Mesenchymal stem cell (in vitro differentiated cells and primary cell): ENCODE measurements around the gene GATB. TPM values are rescaled to one million over a fixed set of nuclear protein-coding genes. Genes with fewer than 3 reads are reported as not detected.
A peak's percentile ranks its signal among the peaks of the same experiment; 100 is the strongest.

Experiments
- DNase-seq: peaks from one replicate; pipeline ENCODE4 v3.0.0-alpha.2; 2013
- H2AFZ ChIP-seq: one replicate; pipeline ENCODE4 v1.6.1; 2013; ENCODE audit warnings: low read depth, mild to moderate bottlenecking, control low read depth, inconsistent platforms, low read length, moderate library complexity
- H2AK5ac ChIP-seq: 2 replicates; pipeline ENCODE4 v1.6.1; 2013; ENCODE audit warnings: low read length, moderate library complexity, mild to moderate bottlenecking, inconsistent platforms; ENCODE audit not compliant: severe bottlenecking
- H2BK120ac ChIP-seq: one replicate; pipeline ENCODE4 v1.6.1; 2013; ENCODE audit warnings: low read depth, mild to moderate bottlenecking, inconsistent platforms, low read length, moderate library complexity
- H2BK12ac ChIP-seq, 2 experiments: one replicate each; pipeline ENCODE4 v1.6.1; 2013; ENCODE audit warnings: inconsistent platforms in 2 of 2, low read length in 2 of 2, mild to moderate bottlenecking in 2 of 2, moderate library complexity in 2 of 2, control low read depth in 1 of 2
- H2BK15ac ChIP-seq: one replicate; pipeline ENCODE4 v1.6.1; 2013; ENCODE audit warnings: mild to moderate bottlenecking, low read depth, inconsistent platforms; ENCODE audit not compliant: poor library complexity, severe bottlenecking
- H2BK5ac ChIP-seq: 2 replicates; pipeline ENCODE4 v1.6.1; 2013; ENCODE audit warnings: low read depth, mild to moderate bottlenecking, low read length, control low read depth, inconsistent platforms; ENCODE audit not compliant: poor library complexity, severe bottlenecking
- H3K14ac ChIP-seq, 2 experiments: one replicate each; pipeline ENCODE4 v1.6.1; 2013; ENCODE audit warnings: inconsistent platforms in 2 of 2, low read length in 2 of 2, control low read depth in 1 of 2, mild to moderate bottlenecking in 1 of 2, moderate library complexity in 1 of 2
- H3K18ac ChIP-seq, 2 experiments: one replicate each; pipeline ENCODE4 v1.6.1; 2013; ENCODE audit warnings: inconsistent platforms in 2 of 2, low read length in 2 of 2, control low read depth in 1 of 2, low read depth in 1 of 2, mild to moderate bottlenecking in 1 of 2
- H3K23ac ChIP-seq, 2 experiments: one replicate each; pipeline ENCODE4 v1.6.1; 2013; ENCODE audit warnings: inconsistent platforms in 2 of 2, low read length in 2 of 2, mild to moderate bottlenecking in 2 of 2, moderate library complexity in 2 of 2, control low read depth in 1 of 2
- H3K27ac ChIP-seq: 2 replicates; pipeline ENCODE4 v1.5.1; 2013; ENCODE audit warnings: mild to moderate bottlenecking, moderate library complexity, low read length, control low read depth, inconsistent platforms; ENCODE audit not compliant: poor library complexity, severe bottlenecking
- H3K27me3 ChIP-seq, 2 experiments: 2 replicates each; pipeline versions ENCODE4 v1.6.1 to v1.7.0; 2013; ENCODE audit warnings: low read length in 2 of 2, mild to moderate bottlenecking in 2 of 2, moderate library complexity in 2 of 2, control low read depth in 1 of 2, inconsistent platforms in 1 of 2; ENCODE audit not compliant: control insufficient read depth in 1 of 2, insufficient read depth in 1 of 2
- H3K36me3 ChIP-seq, 2 experiments: 2 replicates each; pipeline versions ENCODE4 v1.6.1 to v1.7.0; 2013; ENCODE audit warnings: low read length in 2 of 2, control low read depth in 1 of 2, inconsistent platforms in 1 of 2, low read depth in 1 of 2, mild to moderate bottlenecking in 1 of 2; ENCODE audit not compliant: insufficient read depth in 2 of 2, control insufficient read depth in 1 of 2
- H3K4ac ChIP-seq, 2 experiments: one replicate each; pipeline ENCODE4 v1.6.1; 2013; ENCODE audit warnings: inconsistent platforms in 2 of 2, low read length in 2 of 2, mild to moderate bottlenecking in 2 of 2, moderate library complexity in 2 of 2, control low read depth in 1 of 2, low read depth in 1 of 2
- H3K4me1 ChIP-seq: 2 replicates; pipeline ENCODE4 v1.6.1; 2013; ENCODE audit warnings: low read depth, low read length, control low read depth; ENCODE audit not compliant: control insufficient read depth, insufficient read depth
- H3K4me2 ChIP-seq: 2 replicates; pipeline ENCODE4 v1.6.1; 2013; ENCODE audit warnings: low read length, mild to moderate bottlenecking, inconsistent platforms; ENCODE audit not compliant: poor library complexity, severe bottlenecking
- H3K4me3 ChIP-seq, 2 experiments: 2 replicates each; pipeline versions ENCODE4 v1.5.1 to v1.7.0; 2013; ENCODE audit warnings: low read length in 2 of 2, mild to moderate bottlenecking in 2 of 2, control low read depth in 1 of 2, low read depth in 1 of 2; ENCODE audit not compliant: insufficient read depth in 1 of 2
- H3K79me1 ChIP-seq: replicated peaks from 2 replicates; pipeline ENCODE4 v1.6.1; 2013; ENCODE audit warnings: mild to moderate bottlenecking, control low read depth, low read length, inconsistent platforms; ENCODE audit not compliant: poor library complexity, severe bottlenecking
- H3K9ac ChIP-seq: 2 replicates; pipeline ENCODE4 v1.7.0; 2013; ENCODE audit warnings: mild to moderate bottlenecking, low read length, moderate library complexity
- H3K9me3 ChIP-seq: 2 replicates; pipeline ENCODE4 v1.7.0; 2013; ENCODE audit warnings: mild to moderate bottlenecking, low read length; ENCODE audit not compliant: control insufficient read depth
- H4K8ac ChIP-seq: one replicate; pipeline ENCODE4 v1.6.1; 2013; ENCODE audit warnings: inconsistent platforms, mild to moderate bottlenecking, low read length, moderate library complexity
- H4K91ac ChIP-seq: one replicate; pipeline ENCODE4 v1.6.1; 2013; ENCODE audit warnings: mild to moderate bottlenecking, low read length, inconsistent platforms
- WGBS: methylation state at CpG from one replicate; pipeline ENCODE4 v1.1.7; 2013; ENCODE audit warnings: mixed read lengths; 5-methylcytosine and 5-hydroxymethylcytosine counted together
- polyA plus RNA-seq, 2 experiments: library from polyadenylated mRNA; stranded (reverse); fragments of 200-250 nt; gene quantifications; one replicate each; pipeline ENCODE4 v1.2.3, GENCODE V29; 2013

The GATB gene
- 12.0 TPM for polyA plus RNA-seq (2013, experiment 1 of 2)
- 11.8 TPM for polyA plus RNA-seq (2013, experiment 2 of 2)

- Histone ChIP-seq H3K4me1 (no peaks in the 10 kb centered on the region), H3K4ac (peak within 1 kb of the TSS; percentile 79 to 87), H4K91ac (peak within 1 kb of the TSS; percentile 9), H3K36me3 (peaks cover 0 to 21% of the 10 kb centered on the region in 2 experiments), H3K27me3 (peaks cover 0 to 8% of the 10 kb centered on the region in 2 experiments), H4K8ac (peak within 1 kb of the TSS; percentile 98), H3K4me3 (peak within 1 kb of the TSS; percentile 73 to 98), H2AFZ (peak within 1 kb of the TSS; percentile 99), H3K27ac (peak within 1 kb of the TSS; percentile 11), H3K18ac (peak within 1 kb of the TSS; percentile 64 to 83), H2BK15ac (no peak within 1 kb of the TSS), H3K14ac (peak within 1 kb of the TSS in 1 of 2 experiments; percentile 70), H2BK12ac (no peak within 1 kb of the TSS), H2BK120ac (peak within 1 kb of the TSS; percentile 71), H3K9me3 (no peaks in the 10 kb centered on the region), H3K23ac (no peak within 1 kb of the TSS), H3K4me2 (peak within 1 kb of the TSS; percentile 96), H3K9ac (peak within 1 kb of the TSS; percentile 99), H3K79me1 (peaks cover 9% of the 10 kb centered on the region), H2BK5ac (peak within 1 kb of the TSS; percentile 46), H2AK5ac (peak within 1 kb of the TSS; percentile 26)
- peak; percentile 98 for DNase-seq
- 10% methylated on average over 31 of the region's 35 CpGs for WGBS
Observed at GRCh38 chr4:151760712-151761661, at the start of gene GATB. GATB (minus strand) TSS chr4:151761007; CDS start chr4:151760982, 25 bp downstream.

GRCh38 chr4:151810476-151810875 lies 49.7 kb upstream of the GATB start:
- Histone ChIP-seq H2AFZ (peak overlapping the region; percentile 39), H3K18ac (no peak overlapping the region), H3K4ac (no peak overlapping the region), H3K4me2 (no peak overlapping the region), H3K4me1 (peaks cover 11% of the 10 kb centered on the region), H3K36me3 (no peaks in the 10 kb centered on the region), H3K27ac (no peak overlapping the region), H3K79me1 (no peaks in the 10 kb centered on the region), H4K91ac (no peak overlapping the region), H3K27me3 (no peaks in the 10 kb centered on the region), H2BK120ac (no peak overlapping the region), H2AK5ac (no peak overlapping the region), H3K9me3 (peaks cover 4% of the 10 kb centered on the region), H3K4me3 (no peak overlapping the region), H2BK12ac (no peak overlapping the region), H2BK5ac (no peak overlapping the region), H4K8ac (no peak overlapping the region), H3K9ac (no peak overlapping the region), H2BK15ac (no peak overlapping the region), H3K23ac (no peak overlapping the region), H3K14ac (peak overlapping the region in 1 of 2 experiments; percentile 27)
- WGBS: 77% methylated on average over 4 of the region's 4 CpGs
- DNase-seq: no peak

GRCh38 chr4:151809716-151810115 lies 48.9 kb upstream of the GATB start:
- Histone ChIP-seq H3K4me3 (no peak overlapping the region), H3K4me2 (no peak overlapping the region), H3K4ac (no peak overlapping the region), H3K14ac (no peak overlapping the region), H3K27me3 (no peaks in the 10 kb centered on the region), H2BK5ac (no peak overlapping the region), H4K8ac (no peak overlapping the region), H3K18ac (no peak overlapping the region), H4K91ac (peak overlapping the region; percentile 39), H3K4me1 (peaks cover 11% of the 10 kb centered on the region), H3K23ac (no peak overlapping the region), H3K27ac (no peak overlapping the region), H3K9me3 (peaks cover 4% of the 10 kb centered on the region), H2BK15ac (no peak overlapping the region), H3K36me3 (no peaks in the 10 kb centered on the region), H2AFZ (no peak overlapping the region), H3K79me1 (no peaks in the 10 kb centered on the region), H2AK5ac (no peak overlapping the region), H2BK120ac (no peak overlapping the region), H3K9ac (no peak overlapping the region), H2BK12ac (no peak overlapping the region)
- DNase-seq: no peak
- 90% methylated on average over 6 of the region's 6 CpGs for WGBS

- no peak overlapping the region for H2BK120ac ChIP-seq
- H2BK12ac ChIP-seq: peak overlapping the region in 1 of 2 experiments; percentile 42
- no peak overlapping the region for H4K8ac ChIP-seq
- no peak overlapping the region for H4K91ac ChIP-seq
- H3K27me3 ChIP-seq: no peaks in the 10 kb centered on the region
- peak overlapping the region; percentile 7 for H2AK5ac ChIP-seq
- DNase-seq: no peak
- peak overlapping the region in 1 of 2 experiments; percentile 7 for H3K4ac ChIP-seq
- WGBS: 97% methylated on average over 4 of the region's 4 CpGs
- no peak overlapping the region for H3K23ac ChIP-seq
- H3K9me3 ChIP-seq: peaks cover 4% of the 10 kb centered on the region
- H3K4me2 ChIP-seq: no peak overlapping the region
- H3K18ac ChIP-seq: peak overlapping the region in 1 of 2 experiments; percentile 48
- H3K9ac ChIP-seq: no peak overlapping the region
- H3K4me3 ChIP-seq: no peak overlapping the region
- no peak overlapping the region for H2AFZ ChIP-seq
- peaks cover 11% of the 10 kb centered on the region for H3K4me1 ChIP-seq
- H3K79me1 ChIP-seq: no peaks in the 10 kb centered on the region
- no peak overlapping the region for H3K27ac ChIP-seq
- H2BK15ac ChIP-seq: no peak overlapping the region
- H2BK5ac ChIP-seq: no peak overlapping the region
- H3K14ac ChIP-seq: no peak overlapping the region
- H3K36me3 ChIP-seq: no peaks in the 10 kb centered on the region
Observed at GRCh38 chr4:151808542-151808941, 47.7 kb upstream of the GATB start.
